NCI-H1436 treated with DMSO at 0.1 percent for 48 hours (cell line): ENCODE results near the gene PTPN3.

Experiments used
- DNase-seq: peaks from one replicate; lab custom pipeline; 2025; lab: John Stamatoyannopoulos, UW

The PTPN3 gene

DNA sequence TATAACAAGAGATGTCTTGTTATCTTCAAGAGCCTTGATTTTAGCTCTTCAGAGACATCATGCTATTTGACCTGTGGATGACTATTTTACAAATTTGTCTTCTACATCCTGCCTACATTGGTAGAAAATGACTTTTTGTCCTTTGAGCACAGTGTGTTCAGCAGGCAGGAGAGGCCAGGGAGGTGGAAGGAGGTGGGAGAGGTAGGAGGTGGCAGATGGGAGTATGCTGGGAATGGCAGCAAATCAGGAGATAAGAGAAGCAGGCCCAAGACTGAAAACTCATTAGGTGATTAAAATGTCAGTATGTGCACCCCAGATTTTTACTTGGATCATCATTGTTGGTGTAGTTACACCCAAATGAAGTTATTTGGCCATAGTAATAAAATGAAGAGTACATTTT is 44.1 kb downstream of the PTPN3 start:
- DNase-seq: no peak

DNA sequence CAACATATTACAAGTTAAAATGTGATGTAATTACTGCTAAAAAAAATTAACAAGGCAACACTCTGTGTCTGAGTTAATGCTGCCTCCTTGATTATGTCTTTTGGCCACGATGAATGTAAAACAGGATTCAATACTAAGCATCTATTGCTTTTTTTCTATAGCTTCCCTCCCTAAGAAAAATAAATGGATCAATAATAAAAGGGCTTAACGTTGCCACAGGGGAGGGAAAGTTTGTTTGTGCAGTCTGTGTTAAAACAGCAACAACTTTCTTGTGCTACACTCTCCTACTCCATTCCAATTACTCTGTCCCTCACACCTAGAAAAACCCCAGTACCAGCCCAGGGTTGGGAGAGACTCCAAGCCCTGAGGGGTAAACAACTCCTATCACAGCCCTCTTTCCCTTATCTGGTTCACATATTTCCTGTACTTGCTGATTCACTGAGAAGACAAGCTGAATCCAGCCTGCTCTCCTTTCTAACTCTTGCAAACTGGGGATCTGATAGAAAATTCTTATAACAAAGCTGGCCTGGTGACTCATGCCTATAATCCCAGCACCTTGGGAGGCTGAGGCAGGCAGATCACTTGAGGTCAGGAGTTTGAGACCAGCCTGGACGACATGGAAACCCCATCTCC is 44.8 kb downstream of the PTPN3 start:
- no peak for DNase-seq

DNA sequence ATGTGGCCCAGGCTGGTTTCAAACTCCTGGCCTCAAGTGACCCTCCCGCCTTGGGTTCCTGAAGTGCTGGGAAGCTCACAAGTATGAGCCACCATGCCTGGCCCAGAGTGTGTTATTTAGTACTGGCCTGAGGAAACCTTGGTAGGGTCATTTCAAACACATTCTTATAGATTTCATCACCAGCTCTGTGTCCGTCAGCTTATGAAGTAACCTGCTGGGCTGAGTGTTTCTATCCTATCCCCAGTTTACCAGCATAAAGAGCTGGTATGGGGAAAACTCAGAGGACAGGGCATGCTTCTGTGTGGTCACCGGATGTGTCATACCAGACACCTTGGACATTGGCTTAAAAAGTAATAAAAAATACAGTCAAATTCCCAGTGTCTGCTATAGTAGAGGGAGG is 45.3 kb downstream of the PTPN3 start:
- DNase-seq: no peak

DNA sequence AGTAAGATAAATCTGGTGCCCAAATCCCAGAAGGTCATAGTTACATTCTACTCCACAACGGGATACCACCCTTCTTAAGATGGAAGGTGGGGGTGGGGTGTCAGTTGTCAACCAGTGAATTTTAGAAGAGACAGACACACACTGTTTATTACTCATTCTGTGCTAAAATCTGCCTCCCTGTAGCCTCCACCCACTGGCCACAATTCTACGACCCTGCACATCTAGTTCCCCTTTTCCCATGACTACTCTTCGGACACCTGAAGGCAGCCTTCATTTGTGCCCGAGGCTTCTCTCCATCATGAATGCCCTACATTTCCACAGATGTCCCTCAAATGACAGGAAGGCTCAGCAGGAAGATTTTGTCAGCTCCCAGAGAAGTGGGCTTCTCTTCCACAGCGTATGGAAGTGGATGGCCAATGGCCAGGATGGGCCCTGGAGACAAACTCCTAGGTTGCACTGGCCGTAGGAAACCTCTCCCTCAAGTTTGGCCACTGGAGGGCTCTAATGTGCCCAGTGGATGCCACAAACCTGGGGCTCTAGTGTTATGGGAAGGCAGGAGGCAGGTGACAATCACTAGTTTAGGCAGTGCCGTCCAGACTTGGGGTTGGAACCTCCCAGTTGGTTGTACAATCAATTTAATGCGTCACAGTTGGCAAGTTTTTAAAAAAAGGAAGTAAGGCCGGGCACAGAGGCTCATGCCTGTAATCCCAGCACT is 46.6 kb downstream of the PTPN3 start:
- DNase-seq: no peak

DNA sequence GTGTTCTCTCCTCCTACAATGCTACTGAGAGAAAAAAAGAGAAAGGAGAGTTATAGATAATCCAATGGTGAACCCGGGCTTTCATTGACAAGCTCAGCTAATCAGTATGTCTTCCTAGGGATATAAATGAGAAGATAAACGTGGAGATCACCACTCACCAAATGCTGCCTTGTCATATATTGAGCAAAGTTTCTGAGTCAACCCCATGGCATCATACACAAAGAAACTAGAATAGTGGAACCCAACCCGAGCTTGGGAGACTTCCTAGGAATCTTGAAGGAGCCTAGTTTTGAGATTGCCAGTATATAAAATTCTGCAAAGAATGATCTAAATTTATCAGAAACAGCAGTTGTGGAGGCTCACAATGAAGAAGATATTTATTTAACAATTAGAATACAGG is 47.8 kb downstream of the PTPN3 start:
- DNase-seq: no peak

DNA sequence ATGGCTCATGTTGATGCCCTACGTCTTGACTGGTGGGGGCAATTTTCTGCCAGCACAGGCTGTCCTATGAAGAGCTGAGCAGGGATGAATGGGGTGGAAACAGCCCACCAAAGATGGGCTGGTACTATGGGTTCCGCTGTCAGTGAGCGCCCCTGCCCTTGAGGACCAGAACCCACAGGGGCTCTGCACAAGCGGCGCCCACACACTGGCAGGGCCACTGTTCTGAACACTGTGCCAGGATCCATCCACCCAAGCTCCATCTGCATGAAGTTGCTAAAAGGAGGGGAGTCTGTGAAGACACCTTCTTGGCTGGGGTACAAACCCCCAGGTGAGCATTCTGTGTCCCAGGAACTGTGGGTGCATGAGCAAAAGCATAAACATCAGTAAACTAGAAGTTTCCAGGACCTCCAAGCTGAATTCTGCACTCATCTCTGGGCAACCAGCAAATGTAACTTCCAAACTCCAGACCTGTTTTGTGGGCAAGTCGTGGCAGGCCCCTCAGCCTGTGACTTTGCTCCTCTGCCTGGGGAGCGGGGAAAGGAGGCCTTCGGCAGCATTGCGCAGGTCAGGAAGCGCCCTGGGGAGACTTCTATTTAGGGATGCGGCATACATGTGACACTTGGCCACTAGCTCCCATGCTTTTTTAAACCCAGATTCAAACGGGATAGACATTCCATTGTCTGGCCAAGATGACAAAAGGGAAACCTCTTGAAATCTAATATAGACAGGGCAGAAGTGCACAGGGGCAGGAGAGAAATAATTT is 48.9 kb downstream of the PTPN3 start:
- no peak for DNase-seq

DNA sequence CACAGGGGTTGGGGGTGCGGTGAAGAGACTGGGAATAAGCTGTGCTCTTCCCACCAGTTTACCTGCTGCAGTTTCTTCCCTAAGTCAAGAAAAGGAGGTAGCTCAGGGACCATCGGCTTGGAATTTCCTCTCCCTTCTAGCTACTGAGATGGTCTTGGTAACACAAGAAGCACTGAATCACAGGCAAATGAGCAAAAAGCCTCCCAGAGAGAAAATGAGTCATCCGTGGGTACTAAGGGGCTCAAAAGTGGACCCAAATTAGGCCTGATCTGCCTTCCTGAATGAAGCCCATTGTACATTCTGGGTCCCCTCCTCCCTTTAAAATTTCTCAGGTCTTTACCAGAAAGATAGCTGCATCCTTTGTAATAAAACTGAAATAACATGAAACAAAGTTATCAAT is 49.9 kb downstream of the PTPN3 start:
- DNase-seq: no peak

DNA sequence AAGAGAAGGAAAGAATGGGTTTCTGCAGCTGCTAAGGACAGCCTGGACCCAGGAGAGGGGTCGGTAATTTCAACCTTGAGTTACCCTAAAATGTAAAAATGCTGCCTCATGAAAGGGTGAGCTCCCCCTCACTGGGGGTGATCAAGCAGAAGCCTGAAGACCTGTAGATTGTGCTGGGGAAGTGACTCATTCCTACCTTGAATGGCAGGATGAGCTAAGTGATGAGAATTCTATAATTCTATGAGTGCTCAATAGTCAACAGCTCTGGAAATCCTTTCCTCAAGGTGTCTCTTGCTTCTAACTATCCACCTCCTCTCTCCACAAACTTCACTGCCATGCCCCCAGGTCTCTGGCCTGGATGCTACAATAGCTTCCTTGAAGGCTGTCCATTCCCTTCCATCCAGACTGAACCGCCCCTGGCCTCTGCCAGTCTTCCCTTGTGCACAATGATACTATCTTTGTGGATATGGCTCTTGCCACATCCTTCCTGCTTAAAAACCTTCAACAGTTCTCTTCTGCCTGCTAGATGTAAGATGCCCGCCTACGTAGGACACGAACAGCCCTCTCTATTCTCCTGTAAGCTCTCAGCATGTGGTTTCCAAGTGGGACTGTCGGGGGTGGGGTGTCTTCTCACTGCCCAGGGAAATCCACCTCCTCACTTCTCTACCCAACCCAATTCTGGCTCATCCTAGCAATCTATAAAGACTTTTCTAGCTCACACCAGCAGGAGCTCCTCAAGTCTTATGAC is 50.6 kb downstream of the PTPN3 start:
- DNase-seq: no peak

DNA sequence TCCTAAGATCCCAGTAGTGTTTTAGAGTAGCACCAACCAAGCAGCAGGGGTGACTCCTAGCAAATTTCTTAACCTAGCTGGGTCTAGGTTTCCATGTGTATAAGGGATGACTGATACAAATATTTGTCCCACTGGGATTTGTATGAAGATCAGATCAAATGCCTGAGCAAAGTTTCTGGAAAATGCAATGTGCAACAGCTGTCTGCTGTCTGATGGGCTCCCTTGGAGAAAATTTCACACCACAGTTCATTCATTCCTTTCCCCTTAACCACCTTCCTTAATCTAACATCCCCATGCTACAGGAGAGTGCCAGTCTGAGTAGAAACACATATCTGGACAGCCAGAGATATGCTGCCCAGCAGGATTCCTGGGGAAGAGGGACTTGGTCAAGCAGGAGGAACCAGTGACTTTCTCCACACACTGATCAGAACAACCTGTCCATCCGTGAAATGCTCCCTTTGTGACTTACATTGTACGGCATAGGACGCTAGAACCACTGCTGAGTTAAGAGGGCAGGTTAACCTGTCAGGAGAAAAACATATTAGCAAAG is 53.3 kb downstream of the PTPN3 start:
- DNase-seq: no peak

DNA sequence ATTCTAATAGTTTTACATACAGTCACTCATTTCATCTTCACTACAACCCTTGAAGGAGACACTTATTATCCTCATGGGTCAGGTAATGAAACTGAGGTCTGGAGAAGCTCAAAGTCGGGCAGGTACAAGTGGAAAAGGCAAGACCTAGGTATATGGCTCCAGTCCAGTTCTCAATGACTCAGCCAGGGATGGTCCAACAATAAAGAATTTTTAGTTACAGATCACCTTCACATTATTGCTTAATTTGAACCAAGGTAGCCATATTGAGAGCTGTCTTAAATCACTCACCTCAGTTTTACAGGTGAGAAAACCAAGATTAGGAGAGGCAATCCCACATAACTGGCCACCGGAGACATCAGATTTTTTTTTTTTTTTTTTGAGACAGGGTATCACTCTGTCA is 55.4 kb downstream of the PTPN3 start:
- no peak for DNase-seq

DNA sequence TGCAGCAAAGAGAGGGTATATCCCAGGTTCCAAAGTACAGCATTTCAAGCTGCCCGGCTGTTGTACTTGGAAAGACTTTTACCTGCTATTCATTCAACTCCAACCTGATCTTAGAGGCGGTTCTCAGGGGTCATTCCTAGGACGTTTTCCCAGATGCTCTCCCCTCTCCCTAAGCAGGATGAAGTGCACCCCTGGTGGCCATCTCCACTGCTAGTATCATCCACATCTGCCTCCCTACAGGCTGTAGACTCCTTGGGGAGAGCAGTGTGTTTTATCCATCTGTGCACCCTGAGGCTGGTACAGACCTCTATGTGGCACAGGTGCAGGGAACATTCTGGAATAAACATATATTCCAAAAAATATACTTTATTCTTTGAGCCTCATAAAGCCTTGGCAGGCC is 56.8 kb downstream of the PTPN3 start:
- no peak for DNase-seq

DNA sequence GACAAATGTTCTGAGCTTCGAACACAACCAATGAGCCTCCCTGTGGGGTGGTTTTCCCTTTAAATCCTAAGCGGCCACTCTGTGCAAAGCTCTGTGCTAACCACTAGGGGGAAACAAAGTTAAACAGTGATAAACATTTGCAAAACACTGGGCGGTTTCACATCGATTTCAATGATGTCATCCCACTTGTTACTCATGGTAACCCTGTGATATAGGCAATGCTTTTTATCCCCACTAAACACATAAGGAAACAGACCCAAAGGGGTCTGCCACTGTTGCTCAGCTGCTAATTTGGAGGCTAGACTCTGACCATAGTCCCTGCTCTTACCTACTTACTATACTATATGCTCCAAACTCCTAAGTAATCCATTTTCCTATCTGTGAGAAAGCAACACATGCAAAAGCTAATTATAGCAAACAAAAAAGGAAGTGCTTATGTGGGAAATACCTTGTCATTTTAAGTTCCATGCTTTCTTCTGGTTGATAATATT is 57.3 kb downstream of the PTPN3 start:
- DNase-seq: no peak

DNA sequence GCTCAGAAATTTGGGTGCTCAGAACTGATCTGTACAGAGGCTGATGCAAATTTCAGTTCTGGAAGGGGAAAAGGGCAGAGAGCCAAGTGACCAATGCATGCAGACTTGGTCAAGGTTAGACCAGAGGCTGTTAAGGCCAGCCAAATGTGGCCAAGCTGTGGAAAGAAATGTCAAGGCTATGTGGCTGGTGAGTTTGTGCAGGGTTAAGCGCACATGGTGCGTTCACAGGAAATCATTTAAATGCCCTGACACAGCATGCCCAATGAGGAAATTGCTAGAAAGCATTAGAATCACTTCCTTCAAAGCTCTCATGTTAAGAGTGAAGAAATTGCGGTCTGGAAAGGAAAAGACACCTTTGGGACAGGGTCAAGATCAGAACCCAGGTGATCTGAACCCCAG is 58.0 kb downstream of the PTPN3 start:
- DNase-seq: no peak

DNA sequence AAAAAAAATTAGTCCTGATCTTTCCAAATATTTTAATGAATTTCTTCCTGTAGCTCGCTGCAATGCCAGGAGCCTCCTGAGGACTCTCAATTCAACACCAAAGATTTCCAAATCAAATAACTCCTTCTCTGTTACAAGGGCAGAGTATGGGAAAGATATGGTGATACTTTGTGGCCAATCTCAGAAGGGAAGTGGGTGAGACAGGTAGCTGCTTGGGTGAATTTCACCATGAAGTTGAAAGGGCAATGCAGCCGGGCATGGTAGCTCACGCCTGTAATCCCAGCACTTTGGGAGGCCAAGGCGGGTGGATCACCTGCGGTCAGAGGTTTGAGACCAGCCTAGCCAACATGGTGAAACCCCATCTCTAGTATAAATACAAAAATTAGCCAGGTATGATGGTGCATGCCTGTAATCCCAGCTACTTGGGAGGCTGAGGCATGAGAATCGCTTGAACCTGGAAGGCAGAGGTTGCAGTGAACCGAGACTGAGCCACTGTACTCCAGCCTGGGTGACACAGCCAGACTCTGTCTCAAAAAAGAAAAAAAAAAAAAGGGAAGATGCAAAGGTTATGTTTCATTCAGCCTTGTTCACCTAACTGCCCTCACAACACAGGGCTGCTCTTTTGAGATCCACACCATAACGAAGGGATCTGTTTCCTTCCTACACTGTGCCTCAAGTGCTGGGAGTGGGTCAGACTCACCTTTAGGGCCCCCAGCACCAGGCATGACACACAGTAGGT is 58.6 kb downstream of the PTPN3 start:
- no peak for DNase-seq

DNA sequence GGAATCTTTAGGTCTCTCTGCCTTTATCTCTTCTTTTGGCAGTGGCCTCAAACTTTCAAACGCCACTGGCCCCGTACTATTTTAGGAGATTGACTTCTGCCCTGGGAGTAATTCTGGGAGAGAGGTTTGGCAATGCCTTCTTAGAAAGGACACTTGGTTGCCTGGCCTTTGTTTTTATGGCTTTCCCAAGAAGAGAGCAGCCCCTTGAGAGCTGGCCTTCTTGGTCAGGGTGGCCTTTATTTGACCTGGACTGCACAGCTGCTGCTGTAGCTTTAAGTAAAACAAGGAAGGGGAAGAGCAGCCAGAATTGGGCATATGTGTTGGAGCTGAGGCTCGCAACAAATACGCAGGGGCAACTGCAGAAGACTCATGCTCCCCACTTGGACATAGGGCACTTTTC is 60.8 kb downstream of the PTPN3 start:
- no peak for DNase-seq

DNA sequence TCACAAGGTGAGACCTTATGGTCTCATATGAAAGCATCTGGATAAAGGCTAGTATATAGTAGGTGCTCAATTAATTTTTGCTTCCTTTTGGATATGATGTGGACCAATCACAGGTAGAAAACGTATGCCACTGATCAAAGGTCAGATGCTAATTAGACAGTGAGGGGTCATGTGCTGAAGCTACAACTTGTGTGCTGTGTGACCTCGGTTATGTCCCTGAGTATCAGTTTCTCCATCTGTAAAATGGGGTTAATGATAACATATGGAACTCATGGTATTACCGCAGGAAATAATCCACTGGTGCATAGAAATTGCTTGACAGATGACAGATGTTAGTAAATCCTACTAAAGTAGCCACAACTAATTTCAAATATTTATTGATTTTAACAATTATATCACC is 62.0 kb downstream of the PTPN3 start:
- no peak for DNase-seq

DNA sequence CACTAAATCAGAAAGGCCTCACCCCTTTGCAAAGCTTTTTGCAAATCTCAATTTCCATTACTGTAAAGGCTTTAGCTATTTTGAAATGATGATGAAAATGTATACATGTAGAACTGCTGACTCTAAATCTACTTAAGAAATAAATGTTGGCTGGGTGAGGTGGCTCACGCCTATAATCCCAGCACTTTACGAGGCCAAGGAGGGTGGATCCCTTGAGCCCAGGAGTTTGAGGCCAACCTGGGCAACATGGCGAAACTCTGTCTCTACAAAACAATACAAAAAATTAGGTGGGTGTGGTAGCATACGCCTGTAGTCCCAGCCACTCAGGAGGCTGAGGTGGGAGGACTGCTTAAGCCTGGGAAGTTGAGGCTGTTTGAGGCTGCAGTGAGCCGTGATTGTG is 64.6 kb downstream of the PTPN3 start:
- no peak for DNase-seq

DNA sequence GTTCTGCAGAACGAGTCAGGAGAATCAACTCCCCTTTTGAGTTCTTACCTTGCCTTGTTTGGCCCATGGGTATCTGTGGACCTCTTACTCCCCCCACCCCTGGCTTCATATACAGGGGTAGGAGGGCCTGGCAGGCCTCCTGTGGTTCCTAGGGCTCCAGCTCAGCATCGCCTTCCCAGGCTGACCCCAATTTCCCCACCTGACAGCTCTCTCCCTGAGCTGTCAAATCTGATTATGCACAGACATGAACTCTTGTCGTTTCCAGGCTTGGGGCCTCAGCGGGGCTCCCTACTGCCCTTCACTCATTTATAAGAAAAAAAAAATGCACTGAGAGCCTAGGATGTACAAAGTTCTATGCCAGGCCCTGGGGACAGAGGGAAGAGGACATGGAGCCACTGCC is 67.9 kb downstream of the PTPN3 start:
- DNase-seq: no peak

DNA sequence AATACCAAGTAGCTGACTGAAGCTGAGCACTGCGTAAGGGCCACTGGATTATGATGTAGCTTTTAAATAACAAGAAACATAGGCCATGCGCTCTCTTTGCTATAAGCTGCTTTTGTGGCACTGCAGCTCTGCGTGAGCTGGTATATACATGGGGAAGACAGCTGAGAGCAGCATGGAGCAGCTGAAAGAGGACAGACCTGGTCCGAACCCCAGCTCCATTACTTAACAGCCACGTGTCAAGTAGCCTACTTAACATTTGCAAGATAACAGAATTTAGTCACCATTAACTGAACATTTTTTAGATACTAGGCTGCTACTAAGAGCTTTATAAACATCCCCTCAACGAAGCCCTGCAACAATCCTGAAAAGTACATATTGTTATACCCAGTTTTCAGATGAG is 69.3 kb downstream of the PTPN3 start:
- no peak for DNase-seq

DNA sequence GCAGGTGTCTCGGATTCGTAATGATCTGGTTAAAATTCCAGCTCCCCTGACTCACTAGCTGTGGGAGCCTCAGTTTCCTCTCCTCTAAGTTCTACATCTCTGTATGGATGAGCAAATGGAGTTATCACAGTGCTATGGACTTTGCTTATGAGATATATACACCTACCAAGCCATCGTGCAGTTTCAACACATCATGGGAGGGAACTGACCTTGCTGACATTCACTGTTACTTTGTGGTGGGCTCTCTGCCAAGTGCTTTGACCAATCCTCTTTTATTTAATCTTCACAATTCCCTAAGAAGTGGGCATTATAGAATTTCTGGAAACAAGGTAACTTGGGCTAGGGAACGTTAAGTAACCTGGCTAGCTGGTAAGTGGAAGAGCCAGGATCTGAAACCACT is 70.2 kb downstream of the PTPN3 start:
- DNase-seq: no peak

DNA sequence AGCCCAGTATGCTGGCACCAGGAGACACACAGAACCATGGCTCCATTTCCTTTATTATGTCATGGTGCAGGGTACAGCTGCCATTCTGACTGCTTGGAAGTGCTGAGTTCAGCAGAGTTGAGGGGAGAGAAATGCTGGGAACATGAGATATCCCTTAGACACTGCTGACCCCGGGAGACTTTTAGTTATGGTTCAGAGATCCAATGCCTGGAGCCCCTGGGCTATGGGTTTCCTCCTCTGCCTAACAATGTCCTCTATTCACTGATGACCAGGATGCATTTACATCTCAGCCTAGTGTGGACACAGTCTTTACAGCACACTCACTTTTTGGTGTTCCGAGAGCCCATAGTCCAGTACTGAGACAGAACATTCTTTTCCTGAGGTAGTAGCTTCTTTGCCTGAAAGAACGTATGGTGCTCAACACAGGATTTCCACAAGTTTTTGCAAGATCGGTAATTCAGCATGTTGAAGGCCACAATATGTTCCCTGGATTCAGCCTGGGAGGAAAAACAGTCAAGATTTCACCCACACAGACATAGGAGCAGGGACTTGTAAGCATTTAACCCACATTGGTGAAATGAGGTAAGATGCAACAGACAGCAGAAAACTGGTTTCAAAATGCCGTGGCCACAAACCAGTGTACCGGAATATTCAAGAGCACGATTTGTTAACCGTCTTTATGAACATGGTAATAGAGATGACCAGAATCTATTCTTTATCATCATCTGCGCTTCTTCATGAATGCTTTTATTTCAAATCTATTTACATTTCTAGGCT is 71.3 kb downstream of the PTPN3 start:
- no peak for DNase-seq
